Gastroesophageal sphincter (tissue), 4 donors: ENCODE results near the gene ATOH7. TPM values are rescaled to one million over a fixed set of nuclear protein-coding genes. Genes with fewer than 3 reads are reported as not detected.

Experiments
- ATAC-seq: fragments of 150-250 bp; one replicate; pipeline ENCODE4 v1.9.1; 2016; ENCODE audit warnings: mild to moderate bottlenecking, moderate library complexity
- H3K27ac ChIP-seq, 4 donors: fragments of 200-600 bp; sonication (generic) in 3 of 4; 1 replicate in 3 of 4; 2 replicates in 1 of 4; pipeline ENCODE4 v1.5.1; 2016 to 2019
- H3K27me3 ChIP-seq: fragments of 200-600 bp; sonication (generic); one replicate; pipeline ENCODE4 v1.5.1; 2019
- H3K36me3 ChIP-seq, 2 donors: fragments of 200-600 bp; sonication (generic); one replicate each; pipeline ENCODE4 v1.5.1; 2019; ENCODE audit warnings: control low read depth in 1 of 2
- H3K4me1 ChIP-seq, 3 donors: fragments of 200-600 bp; sonication (generic); 1 replicate in 2 of 3; 2 replicates in 1 of 3; pipeline ENCODE4 v1.5.1; 2016 to 2019; ENCODE audit warnings: control low read depth in 2 of 3
- H3K4me3 ChIP-seq, 2 donors: fragments of 200-600 bp; sonication (generic); one replicate each; pipeline ENCODE4 v1.5.1; 2019; ENCODE audit warnings: mild to moderate bottlenecking in 1 of 2, moderate library complexity in 1 of 2
- H3K9me3 ChIP-seq, 3 donors: fragments of 200-600 bp; sonication (generic); one replicate each; pipeline ENCODE4 v1.5.1; 2017 to 2019; ENCODE audit warnings: control low read depth in 2 of 3
- EP300 ChIP-seq: sonication (generic); formaldehyde crosslinking; IDR thresholded peaks from one replicate; pipeline ENCODE4 v1.6.1; 2017; ENCODE audit warnings: antibody characterized with exemption, mild to moderate bottlenecking
- POLR2A ChIP-seq, 2 donors: fragments of 450-650 bp; IDR thresholded peaks; one replicate each; pipeline ENCODE4 v1.6.1; 2017; ENCODE audit warnings: antibody characterized with exemption in 2 of 2, mild to moderate bottlenecking in 2 of 2, moderate library complexity in 1 of 2
- POLR2AphosphoS5 ChIP-seq: sonication (generic); formaldehyde crosslinking; IDR thresholded peaks from one replicate; pipeline ENCODE4 v1.6.1; 2017; ENCODE audit warnings: antibody characterized with exemption
- WGBS, 2 donors: methylation state at CpG; one replicate each; pipeline ENCODE4 v1.1.5; 2018; ENCODE audit warnings: low coverage in 1 of 2; 5-methylcytosine and 5-hydroxymethylcytosine counted together
- total RNA-seq, 4 donors: library from RNA; depleted of rRNA; stranded (reverse); fragments of >200 nt; gene quantifications; one replicate each; pipeline ENCODE4 v1.1.0, GENCODE V29; 2016
- TF ChIP-seq, protein P1 (sequence below), 4 experiments: fragments of 200-600 bp in 2 of 4; fragments of 450-650 bp in 2 of 4; sonication (generic) in 1 of 4; IDR thresholded peaks; one replicate each; pipeline ENCODE4 v1.5.1; 2017 to 2019; ENCODE audit warnings: antibody characterized with exemption in 4 of 4, mild to moderate bottlenecking in 2 of 4, moderate library complexity in 2 of 4

The ATOH7 gene
- total RNA-seq, 4 donors from 2014 or later, result 0.35 TPM; not detected in 3

DNA sequence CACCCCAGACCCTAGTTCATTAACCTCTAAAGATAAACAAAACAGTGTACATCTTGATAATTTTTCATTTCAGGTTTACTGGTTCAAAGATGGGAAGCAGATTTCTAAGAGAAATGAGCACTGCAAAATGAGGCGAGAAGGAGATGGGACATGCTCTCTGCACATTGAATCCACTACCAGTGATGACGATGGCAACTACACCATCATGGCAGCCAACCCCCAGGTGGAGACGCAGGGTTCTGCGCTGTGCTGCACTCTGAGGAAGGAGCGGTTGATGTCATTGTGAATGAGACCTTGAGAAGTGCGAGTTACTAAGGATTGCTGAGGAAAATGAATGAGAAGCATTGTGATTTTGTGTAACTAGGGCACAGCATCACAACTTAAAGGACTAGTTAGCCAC lies 37.6 kb downstream of the ATOH7 start:
- H3K36me3 ChIP-seq, result no peaks in the 10 kb centered on the region
- WGBS, 2 donors, result 83 to 86% methylated on average over 1 to 6 of the region's 6 CpGs
- H3K4me1 ChIP-seq, result no peaks in the 10 kb centered on the region
- TF ChIP-seq EP300 (no peak), POLR2A (IDR thresholded peaks at IDR 0.05) (no peak), POLR2AphosphoS5 (no peak)
- TF ChIP-seq, protein P1, sequence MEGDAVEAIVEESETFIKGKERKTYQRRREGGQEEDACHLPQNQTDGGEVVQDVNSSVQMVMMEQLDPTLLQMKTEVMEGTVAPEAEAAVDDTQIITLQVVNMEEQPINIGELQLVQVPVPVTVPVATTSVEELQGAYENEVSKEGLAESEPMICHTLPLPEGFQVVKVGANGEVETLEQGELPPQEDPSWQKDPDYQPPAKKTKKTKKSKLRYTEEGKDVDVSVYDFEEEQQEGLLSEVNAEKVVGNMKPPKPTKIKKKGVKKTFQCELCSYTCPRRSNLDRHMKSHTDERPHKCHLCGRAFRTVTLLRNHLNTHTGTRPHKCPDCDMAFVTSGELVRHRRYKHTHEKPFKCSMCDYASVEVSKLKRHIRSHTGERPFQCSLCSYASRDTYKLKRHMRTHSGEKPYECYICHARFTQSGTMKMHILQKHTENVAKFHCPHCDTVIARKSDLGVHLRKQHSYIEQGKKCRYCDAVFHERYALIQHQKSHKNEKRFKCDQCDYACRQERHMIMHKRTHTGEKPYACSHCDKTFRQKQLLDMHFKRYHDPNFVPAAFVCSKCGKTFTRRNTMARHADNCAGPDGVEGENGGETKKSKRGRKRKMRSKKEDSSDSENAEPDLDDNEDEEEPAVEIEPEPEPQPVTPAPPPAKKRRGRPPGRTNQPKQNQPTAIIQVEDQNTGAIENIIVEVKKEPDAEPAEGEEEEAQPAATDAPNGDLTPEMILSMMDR (IDR thresholded peaks at IDR 0.05), result no peak
- no peak for ATAC-seq
- H3K27me3 ChIP-seq, result no peaks in the 10 kb centered on the region
- no peaks in the 10 kb centered on the region for H3K9me3 ChIP-seq
- H3K27ac ChIP-seq, result no peak overlapping the region
- H3K4me3 ChIP-seq, result no peak overlapping the region

DNA sequence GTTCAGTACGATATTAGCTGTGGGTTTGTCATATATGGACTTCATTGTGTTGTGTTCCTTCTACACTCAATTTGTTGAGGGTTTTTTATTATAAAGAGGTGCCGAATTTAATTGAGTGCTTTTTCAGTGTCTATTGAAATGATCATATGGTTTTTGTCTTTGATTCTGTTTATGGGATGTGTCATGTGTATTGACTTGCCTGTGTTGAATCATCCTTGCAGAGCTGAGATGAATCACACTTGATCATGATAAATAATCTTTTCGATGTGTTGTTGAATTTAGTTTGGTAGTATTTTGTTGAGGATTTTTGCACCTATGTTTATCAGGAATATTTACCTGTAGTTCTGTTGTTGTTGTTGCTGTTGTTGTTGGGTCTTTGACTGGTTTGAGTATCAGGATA lies 39.8 kb downstream of the ATOH7 start:
- Histone ChIP-seq H3K4me3 (no peak overlapping the region), H3K9me3 (no peaks in the 10 kb centered on the region), H3K27ac (no peak overlapping the region), H3K27me3 (no peaks in the 10 kb centered on the region), H3K36me3 (no peaks in the 10 kb centered on the region), H3K4me1 (no peaks in the 10 kb centered on the region)
- TF ChIP-seq, protein P1 (IDR thresholded peaks at IDR 0.05), result no peak
- TF ChIP-seq POLR2A (IDR thresholded peaks at IDR 0.05) (no peak), EP300 (no peak), POLR2AphosphoS5 (no peak)
- ATAC-seq, result no peak
- WGBS, 2 donors, result 89 to 91% methylated on average over 3 of the region's 3 CpGs

DNA sequence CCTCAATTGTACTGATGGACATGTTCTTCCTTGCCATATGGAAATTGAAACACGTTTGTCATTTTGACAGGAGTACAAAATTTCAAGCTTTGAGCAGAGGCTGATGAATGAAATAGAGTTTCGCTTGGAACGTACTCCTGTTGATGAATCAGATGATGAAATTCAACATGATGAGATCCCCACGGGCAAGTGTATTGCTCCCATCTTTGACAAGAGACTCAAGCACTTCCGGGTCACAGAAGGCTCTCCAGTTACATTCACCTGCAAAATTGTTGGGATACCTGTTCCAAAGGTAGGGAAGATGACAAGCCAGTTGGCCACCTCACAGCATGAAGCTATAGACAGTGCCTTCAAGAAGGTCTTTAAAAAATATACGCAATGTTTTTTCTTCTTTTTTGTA lies 43.1 kb downstream of the ATOH7 start:
- H3K27me3 ChIP-seq, result peaks cover 5% of the 10 kb centered on the region
- no peak for ATAC-seq
- no peaks in the 10 kb centered on the region for H3K9me3 ChIP-seq
- TF ChIP-seq POLR2AphosphoS5 (no peak), EP300 (no peak), POLR2A (IDR thresholded peaks at IDR 0.05) (no peak)
- TF ChIP-seq, protein P1 (IDR thresholded peaks at IDR 0.05), result no peak
- no peaks in the 10 kb centered on the region for H3K4me1 ChIP-seq
- no peaks in the 10 kb centered on the region for H3K36me3 ChIP-seq
- H3K27ac ChIP-seq, result no peak overlapping the region
- 82 to 86% methylated on average over 4 to 6 of the region's 6 CpGs for WGBS, 2 donors
- no peak overlapping the region for H3K4me3 ChIP-seq

DNA sequence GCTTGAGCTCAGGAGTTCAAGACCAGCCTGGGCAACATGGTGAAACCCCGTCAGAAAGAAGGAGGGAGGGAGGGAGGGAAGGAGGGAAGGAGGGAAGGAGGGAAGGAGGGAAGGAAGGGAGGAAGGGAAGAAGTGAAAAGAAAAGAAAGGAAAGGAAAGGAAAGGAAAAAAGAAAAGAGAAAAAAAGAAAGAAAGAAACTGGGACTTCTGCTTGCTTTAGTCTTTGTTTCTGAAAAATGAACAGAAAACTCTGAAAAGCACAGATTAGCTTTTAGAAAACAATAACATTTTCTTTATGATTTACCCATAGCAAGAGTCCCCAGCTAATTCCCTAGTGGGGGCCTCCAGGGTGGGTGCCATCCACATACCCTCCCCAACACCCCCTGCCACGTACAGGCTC lies 46.8 kb downstream of the ATOH7 start:
- 39 to 50% methylated on average over 1 to 2 of the region's 2 CpGs for WGBS, 2 donors
- Histone ChIP-seq H3K4me1 (no peaks in the 10 kb centered on the region), H3K27ac (no peak overlapping the region), H3K9me3 (no peaks in the 10 kb centered on the region), H3K4me3 (no peak overlapping the region), H3K27me3 (peaks cover 5% of the 10 kb centered on the region), H3K36me3 (no peaks in the 10 kb centered on the region)
- no peak for ATAC-seq
- no peak for TF ChIP-seq POLR2A (IDR thresholded peaks at IDR 0.05)

DNA sequence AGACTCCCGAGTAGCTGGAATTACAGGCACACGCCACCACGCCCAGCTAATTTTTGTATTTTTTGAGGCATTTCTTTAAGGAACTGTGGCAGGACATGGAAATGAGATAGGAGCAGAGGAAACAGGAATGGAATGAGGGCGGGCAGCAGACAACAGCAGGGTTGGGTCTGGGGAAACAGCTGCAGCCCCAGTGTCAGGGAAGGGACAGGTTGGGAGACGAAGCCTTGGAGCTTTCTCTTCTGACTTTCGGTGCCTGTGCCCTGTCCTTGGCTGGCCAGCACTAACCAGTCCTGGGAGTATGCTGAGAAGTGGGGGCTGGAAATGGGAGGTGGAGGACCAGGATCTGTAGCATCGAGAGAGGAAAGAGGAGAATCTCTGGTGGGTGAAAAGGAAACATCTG lies 47.4 kb downstream of the ATOH7 start:
- no peak overlapping the region for H3K27ac ChIP-seq
- ATAC-seq, result no peak
- TF ChIP-seq, protein P1 (IDR thresholded peaks at IDR 0.05), result no peak
- TF ChIP-seq POLR2AphosphoS5 (no peak), POLR2A (IDR thresholded peaks at IDR 0.05) (no peak), EP300 (no peak)
- H3K27me3 ChIP-seq, result peaks cover 5% of the 10 kb centered on the region
- no peaks in the 10 kb centered on the region for H3K9me3 ChIP-seq
- no peaks in the 10 kb centered on the region for H3K36me3 ChIP-seq
- 53 to 68% methylated on average over 5 to 7 of the region's 7 CpGs for WGBS, 2 donors
- H3K4me3 ChIP-seq, result no peak overlapping the region
- no peaks in the 10 kb centered on the region for H3K4me1 ChIP-seq

Other genes with a start within 250 kb of the ATOH7 start
- gene HERC4, start 156.8 kb downstream of the ATOH7 start, total RNA-seq, result 10 to 100 TPM; 30.3 to 58.4 (median 43.0) TPM
- 1 to 10 TPM in 1 of 4 donors, under 1 TPM in 1, not detected in 2; 0.79 to 1.9 TPM for gene MYPN, start 122.6 kb downstream of the ATOH7 start, total RNA-seq
- 10 to 100 TPM; 30.6 to 63.4 (median 56.3) TPM for gene HNRNPH3, start 100.0 kb upstream of the ATOH7 start, total RNA-seq
- gene PBLD, start 100.8 kb upstream of the ATOH7 start, total RNA-seq, result 1 to 10 TPM; 5.7 to 9.5 (median 8.0) TPM
- 10 to 100 TPM; 17.9 to 29.0 (median 26.0) TPM for gene RUFY2, start 175.2 kb upstream of the ATOH7 start, total RNA-seq
- gene DNA2, start 239.9 kb upstream of the ATOH7 start, total RNA-seq, result 1 to 10 TPM in 3 of 4 donors, under 1 TPM in 1; 0.85 to 3.0 (median 2.1) TPM